Right atrium auricular region (tissue), 2 donors: ENCODE measurements around the gene UBN1. TPM values are rescaled to one million over a fixed set of nuclear protein-coding genes. Genes with fewer than 3 reads are reported as not detected.

Experiments used
- DNase-seq: peaks from one replicate; pipeline ENCODE4 v3.0.0-alpha.2; 2019; ENCODE audit warnings: low spot score
- H3K27ac ChIP-seq, 2 donors: fragments of 200-600 bp; sonication (generic); 1 replicate in 1 of 2; 2 replicates in 1 of 2; pipeline ENCODE4 v1.5.1; 2016 to 2019
- H3K27me3 ChIP-seq, 2 donors: fragments of 200-600 bp; sonication (generic); one replicate each; pipeline versions ENCODE4 v1.5.1 to v1.6.0; 2017 to 2019
- H3K36me3 ChIP-seq: fragments of 200-600 bp; sonication (generic); one replicate; pipeline ENCODE4 v1.5.1; 2016
- H3K4me1 ChIP-seq, 2 donors: fragments of 200-600 bp; sonication (generic); one replicate each; pipeline versions ENCODE4 v1.5.1 to v1.6.0; 2017 to 2019
- H3K4me3 ChIP-seq, 2 donors: fragments of 200-600 bp; sonication (generic); 1 replicate in 1 of 2; 2 replicates in 1 of 2; pipeline ENCODE4 v1.5.1; 2017 to 2019; ENCODE audit warnings: mild to moderate bottlenecking in 1 of 2, moderate library complexity in 1 of 2
- H3K9me3 ChIP-seq, 2 donors: fragments of 200-600 bp; sonication (generic); one replicate each; pipeline ENCODE4 v1.5.1; 2019
- CTCF ChIP-seq, 2 donors: fragments of 200-600 bp; sonication (generic); IDR thresholded peaks; one replicate each; pipeline ENCODE4 v1.5.1; 2019; ENCODE audit warnings: antibody characterized with exemption in 2 of 2
- total RNA-seq, 2 donors: library from RNA; depleted of rRNA; stranded (reverse); fragments of >200 nt; gene quantifications; one replicate each; pipeline ENCODE4 v1.1.0, GENCODE V29; 2016

Gene UBN1
- total RNA-seq, 2 donors from 2014 or later: 26.1 to 29.7 TPM

GRCh38 chr16:4888428-4889135, 41.3 kb downstream of the UBN1 start:
- H3K36me3 ChIP-seq: peaks cover 43% of the 10 kb centered on the region
- H3K4me3 ChIP-seq: no peak overlapping the region
- no peak overlapping the region for H3K27ac ChIP-seq
- no peaks in the 10 kb centered on the region for H3K27me3 ChIP-seq
- TF ChIP-seq CTCF (IDR thresholded peaks at IDR 0.05): no peak
- no peak for DNase-seq
- no peaks in the 10 kb centered on the region for H3K9me3 ChIP-seq
- peaks cover 0 to 15% of the 10 kb centered on the region in 2 donors for H3K4me1 ChIP-seq

- TF ChIP-seq CTCF (IDR thresholded peaks at IDR 0.05): no peak
- no peak for DNase-seq
- no peaks in the 10 kb centered on the region for H3K27me3 ChIP-seq
- no peaks in the 10 kb centered on the region for H3K9me3 ChIP-seq
- H3K27ac ChIP-seq: no peak overlapping the region
- no peak overlapping the region for H3K4me3 ChIP-seq
- H3K4me1 ChIP-seq: peaks cover 0 to 15% of the 10 kb centered on the region in 2 donors
- H3K36me3 ChIP-seq: peaks cover 28% of the 10 kb centered on the region
Observed at GRCh38 chr16:4890026-4890425, 42.7 kb downstream of the UBN1 start.

- no peak for DNase-seq
- peaks cover 0 to 15% of the 10 kb centered on the region in 2 donors for H3K4me1 ChIP-seq
- no peak for TF ChIP-seq CTCF (IDR thresholded peaks at IDR 0.05)
- H3K4me3 ChIP-seq: no peak overlapping the region
- H3K9me3 ChIP-seq: no peaks in the 10 kb centered on the region
- no peak overlapping the region for H3K27ac ChIP-seq
- H3K27me3 ChIP-seq: no peaks in the 10 kb centered on the region
- H3K36me3 ChIP-seq: peaks cover 22% of the 10 kb centered on the region
Observed at GRCh38 chr16:4890686-4891085, 43.4 kb downstream of the UBN1 start.

- H3K4me3 ChIP-seq: no peak overlapping the region
- H3K4me1 ChIP-seq: peaks cover 0 to 15% of the 10 kb centered on the region in 2 donors
- peaks cover 16% of the 10 kb centered on the region for H3K36me3 ChIP-seq
- H3K9me3 ChIP-seq: no peaks in the 10 kb centered on the region
- no peak for DNase-seq
- peak overlapping the region in 1 of 2 donors; percentile 66 for H3K27ac ChIP-seq
- no peaks in the 10 kb centered on the region for H3K27me3 ChIP-seq
- no peak for TF ChIP-seq CTCF (IDR thresholded peaks at IDR 0.05)
Observed at GRCh38 chr16:4891097-4891885, 44.0 kb downstream of the UBN1 start.

GRCh38 chr16:4891886-4892216, 44.6 kb downstream of the UBN1 start:
- Histone ChIP-seq H3K27ac (peak overlapping the region in 1 of 2 donors; percentile 66), H3K27me3 (no peaks in the 10 kb centered on the region), H3K4me3 (no peak overlapping the region), H3K4me1 (peaks cover 0 to 15% of the 10 kb centered on the region in 2 donors), H3K36me3 (peaks cover 10% of the 10 kb centered on the region), H3K9me3 (no peaks in the 10 kb centered on the region)
- no peak for DNase-seq
- TF ChIP-seq CTCF (IDR thresholded peaks at IDR 0.05): no peak
